NCI-H460 (cell line): Measurements from ENCODE around the gene CEP72. TPM values are rescaled to one million over a fixed set of nuclear protein-coding genes. Genes with fewer than 3 reads are reported as not detected.
A peak's percentile ranks its signal among the peaks of the same experiment; 100 is the strongest.
"Not testable (repeated sequence)": the region's sequence is repeated elsewhere in the genome, so short reads cannot be mapped to it uniquely, and the experiment has no call there.

Experiments
- DNase-seq: peaks from one replicate; pipeline ENCODE4 v3.0.0-alpha.2; 2016; ENCODE audit warnings: low read depth; ENCODE audit errors: extremely low read depth
- polyA plus RNA-seq: library from polyadenylated mRNA; depleted of rRNA; stranded (reverse); fragments of >200 nt; gene quantifications from 2 replicates; pipeline ENCODE4 v1.2.3, GENCODE V29; 2014; cell fraction: nucleus; rRNA removed
- total RNA-seq: library from RNA; depleted of rRNA; stranded (reverse); fragments of >200 nt; shearing (Covaris generic); gene quantifications from 2 replicates; pipeline ENCODE4 v1.2.3, GENCODE V29; 2014; rRNA removed

CEP72 gene
- total RNA-seq, result 22.9 and 29.0 TPM in 2 replicates
- 34.3 and 37.2 TPM in 2 replicates for polyA plus RNA-seq

DNA sequence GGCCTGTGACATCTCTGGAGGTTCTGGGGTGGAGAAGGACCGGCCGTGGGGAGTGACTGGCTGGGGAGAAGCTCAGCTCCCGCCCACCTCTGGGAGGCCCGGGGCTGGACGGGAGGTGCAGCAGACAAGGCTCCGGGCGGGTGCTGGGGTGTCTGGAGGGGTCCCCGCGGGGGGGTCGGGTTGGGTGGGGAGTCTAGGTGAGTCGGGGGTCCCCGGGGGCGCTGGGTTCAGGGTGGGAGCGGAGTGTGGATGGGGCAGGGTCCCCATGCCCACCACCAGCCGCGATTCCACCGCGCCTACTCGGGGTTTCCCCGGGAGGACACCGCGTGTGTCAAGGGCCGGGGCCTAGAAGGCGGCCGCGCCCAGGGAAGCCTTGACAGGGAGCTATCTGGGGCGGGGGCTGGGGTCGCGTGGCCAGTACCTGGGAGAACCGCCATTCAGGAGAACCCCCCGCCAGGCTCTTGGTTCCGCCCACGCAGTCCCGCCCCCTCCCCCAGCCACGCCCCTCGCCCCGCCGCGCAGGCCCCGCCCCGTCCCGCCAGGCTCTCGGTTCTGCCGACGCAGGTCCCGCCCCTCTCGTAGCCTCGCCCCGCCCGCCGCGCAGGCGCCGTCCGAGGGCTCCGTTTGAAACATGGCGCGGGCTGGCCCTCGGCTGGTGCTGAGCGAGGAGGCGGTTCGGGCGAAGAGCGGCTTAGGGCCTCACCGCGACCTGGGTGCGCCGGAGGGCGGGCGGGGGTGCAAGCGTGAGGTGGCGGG is at the start of gene CEP72:
TSS of gene CEP72 (plus strand) at position 610 of the 756 bp plus-strand sequence. CDS start at position 632, 22 bp downstream.
- DNase-seq, result peak; percentile 82

DNA sequence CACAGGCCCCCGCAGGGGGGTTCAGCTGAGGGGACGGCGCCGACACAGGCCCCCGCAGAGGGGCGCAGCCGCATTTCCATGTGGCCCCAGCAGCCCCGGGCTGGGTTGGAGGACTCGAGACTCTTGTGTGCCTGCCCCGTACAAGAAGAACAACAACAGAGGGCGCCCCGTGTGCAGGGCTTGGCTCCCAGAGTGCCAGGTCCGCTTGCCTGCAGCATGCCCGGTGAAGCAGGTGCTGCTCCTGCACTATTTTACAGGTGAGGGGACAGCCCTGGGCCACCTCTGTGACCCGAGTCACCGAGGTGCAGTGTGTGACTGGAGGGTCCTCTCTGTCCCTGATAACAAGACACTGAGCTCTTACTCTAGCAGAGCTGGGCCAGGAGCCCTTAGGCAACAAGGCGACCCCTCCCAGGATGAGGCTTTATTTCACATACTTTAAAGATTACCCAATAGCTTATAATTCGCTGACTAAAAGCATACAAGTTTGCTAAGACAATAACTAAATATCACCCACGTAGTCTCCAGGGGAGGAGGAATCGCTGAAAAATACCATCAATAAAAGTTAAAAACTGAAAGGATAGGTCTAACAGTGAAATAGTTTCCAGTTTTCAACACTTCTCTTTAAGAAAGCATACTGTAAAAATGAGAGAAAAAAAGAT is 46.2 kb upstream of the CEP72 start:
- DNase-seq, result no peak

DNA sequence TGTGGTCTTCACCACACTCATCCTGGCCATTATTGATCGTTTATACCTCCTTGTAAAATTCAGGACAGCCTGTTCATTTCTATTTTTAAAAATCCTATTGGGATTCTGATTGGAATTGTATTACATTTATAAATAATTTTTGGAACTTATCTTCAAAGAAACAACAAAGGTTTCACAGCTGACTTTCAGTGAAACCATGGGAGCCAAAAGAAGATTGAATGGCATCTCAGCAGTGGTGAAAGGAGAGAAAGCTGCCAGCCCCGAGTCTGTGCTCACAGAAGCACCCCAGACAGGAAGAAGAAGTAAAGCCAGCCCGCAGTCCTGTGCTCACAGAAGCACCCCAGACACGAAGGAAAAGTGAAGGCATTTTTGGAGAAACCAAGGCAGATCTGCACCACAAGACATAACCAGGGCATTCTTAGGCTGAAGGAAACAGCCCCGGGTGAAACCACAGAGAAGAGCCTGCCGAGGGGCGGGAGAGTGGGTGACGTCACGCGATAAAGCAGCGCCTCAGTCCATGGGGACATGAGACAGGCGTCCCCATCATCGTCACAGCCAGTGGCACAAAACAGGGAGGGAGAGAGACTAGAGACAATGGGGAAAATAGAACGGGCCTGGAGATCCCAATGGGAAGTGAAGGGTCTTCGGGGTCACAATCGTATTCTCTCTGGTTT is 45.4 kb upstream of the CEP72 start:
- no peak for DNase-seq

- DNase-seq, result no peak
These were observed 44.5 kb upstream of the CEP72 start for GRCh38 chr5:567664-568060.

GRCh38 chr5:568061-568781 is 43.9 kb upstream of the CEP72 start:
- no peak for DNase-seq

DNA sequence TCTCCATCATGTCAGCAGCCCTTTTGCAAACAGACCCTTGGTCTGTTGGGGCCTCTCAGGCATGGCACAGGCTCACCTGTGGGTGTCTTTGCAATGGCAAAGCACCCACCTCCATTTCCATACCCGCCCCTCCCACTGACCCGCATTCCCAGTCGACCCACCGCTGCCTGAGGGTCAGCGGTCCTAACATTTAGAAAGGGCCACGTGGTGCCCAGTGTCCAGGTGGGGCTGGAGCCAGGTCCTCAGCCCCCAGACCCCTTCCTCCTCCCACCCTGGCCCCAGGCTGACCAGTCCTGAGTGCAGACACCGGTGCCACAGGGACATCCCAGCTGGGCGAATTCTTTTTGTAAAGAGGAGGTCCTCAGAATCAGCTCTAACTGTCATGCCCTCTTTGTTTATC is 43.3 kb upstream of the CEP72 start:
- no peak for DNase-seq

DNA sequence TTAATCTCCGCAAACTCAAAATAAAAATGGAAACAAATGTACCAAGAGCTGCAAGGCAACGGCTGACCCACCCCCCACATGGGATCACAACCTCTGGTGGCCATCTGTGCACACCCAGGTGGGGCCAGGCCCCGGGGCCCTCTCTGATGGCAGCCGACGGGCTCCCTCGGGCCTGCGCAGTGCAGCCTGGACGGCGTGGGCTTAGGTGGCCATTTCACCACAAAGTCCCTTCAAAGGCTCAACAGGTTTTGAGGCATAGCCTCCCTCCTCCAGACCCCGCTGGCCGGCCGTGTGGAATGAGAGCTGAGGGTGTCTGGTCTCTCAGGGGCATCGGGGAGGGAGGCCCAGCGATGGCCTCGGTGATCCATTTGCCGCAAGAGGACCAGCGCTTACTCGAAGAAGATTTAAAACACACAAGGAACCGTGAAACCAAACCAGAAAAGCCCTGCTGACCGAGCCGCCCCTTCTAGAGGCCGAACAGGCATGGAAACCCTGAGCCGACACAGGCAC is 42.7 kb upstream of the CEP72 start:
- no peak for DNase-seq

DNA sequence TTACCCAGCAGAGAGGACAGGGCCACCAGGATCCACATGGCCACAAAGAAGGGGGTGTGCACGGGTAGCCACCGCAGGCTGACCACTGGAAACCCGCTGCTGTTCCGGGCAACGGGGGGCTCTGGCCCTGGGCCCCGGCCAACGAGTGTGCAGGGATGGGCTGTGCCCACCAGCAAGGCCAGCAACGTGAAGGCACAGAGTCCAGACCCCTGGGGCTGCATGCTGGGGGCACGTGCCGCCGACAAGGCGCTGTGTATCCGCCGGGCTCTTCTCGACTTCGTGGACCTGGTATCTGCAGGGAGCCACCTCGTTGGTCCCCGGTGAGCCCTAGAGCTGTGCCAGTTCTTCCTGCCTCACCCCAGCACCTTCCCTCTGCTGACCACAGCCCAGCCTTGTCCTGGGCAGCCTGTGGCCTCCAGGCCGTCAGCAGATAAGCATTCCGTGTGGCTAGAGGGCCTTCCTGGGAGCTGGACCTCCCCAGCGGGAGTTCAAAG is 42.2 kb upstream of the CEP72 start:
- no peak for DNase-seq

- DNase-seq, result no peak
These were observed 41.7 kb upstream of the CEP72 start for GRCh38 chr5:570446-570845.

DNA sequence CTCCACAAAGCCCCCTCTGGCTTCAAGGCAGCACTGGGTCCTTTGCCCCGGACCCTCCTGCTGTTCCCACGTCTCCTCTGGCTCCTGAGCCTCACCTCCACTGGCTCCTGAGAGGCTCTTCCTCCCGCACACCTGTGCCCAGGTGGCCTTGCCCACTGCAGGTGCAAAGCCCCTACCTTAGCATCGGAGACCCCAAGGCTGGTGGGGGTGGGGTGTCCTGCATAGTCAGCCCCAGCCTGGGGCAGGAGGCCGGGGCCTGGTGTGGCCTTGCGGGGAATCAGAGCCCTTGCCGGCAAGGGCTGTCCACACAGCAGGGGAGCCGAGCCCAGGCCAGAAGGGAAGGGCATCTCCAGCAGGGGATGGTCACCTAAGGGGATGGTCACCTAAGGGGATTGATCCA is 41.3 kb upstream of the CEP72 start:
- DNase-seq, result no peak

- no peak for DNase-seq
These were observed 40.3 kb upstream of the CEP72 start for GRCh38 chr5:571791-572190.

- no peak for DNase-seq
These were observed 39.6 kb upstream of the CEP72 start for GRCh38 chr5:572398-573019.

- no peak for DNase-seq
These were observed 38.9 kb upstream of the CEP72 start for GRCh38 chr5:573206-573605.

DNA sequence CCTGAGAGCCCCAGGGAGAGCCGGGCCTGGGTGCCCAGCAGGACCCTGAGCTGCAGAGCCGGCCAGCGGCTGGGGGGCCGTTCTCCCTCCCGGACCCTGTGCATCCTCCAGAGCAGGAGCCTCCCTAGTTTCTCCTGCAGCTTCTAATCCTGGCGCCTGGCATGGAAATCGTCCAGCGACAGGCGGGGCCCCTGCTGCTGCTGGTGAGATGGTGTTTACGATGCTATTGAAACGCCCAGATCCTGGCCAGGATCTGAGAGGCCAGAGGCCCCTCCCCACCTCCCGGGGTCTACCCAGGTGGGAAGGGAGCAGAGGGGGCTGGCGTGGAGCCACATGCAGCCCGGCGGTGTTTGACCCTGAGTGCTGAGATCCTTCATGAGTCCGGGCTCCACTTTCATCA is 38.2 kb upstream of the CEP72 start:
- no peak for DNase-seq

DNA sequence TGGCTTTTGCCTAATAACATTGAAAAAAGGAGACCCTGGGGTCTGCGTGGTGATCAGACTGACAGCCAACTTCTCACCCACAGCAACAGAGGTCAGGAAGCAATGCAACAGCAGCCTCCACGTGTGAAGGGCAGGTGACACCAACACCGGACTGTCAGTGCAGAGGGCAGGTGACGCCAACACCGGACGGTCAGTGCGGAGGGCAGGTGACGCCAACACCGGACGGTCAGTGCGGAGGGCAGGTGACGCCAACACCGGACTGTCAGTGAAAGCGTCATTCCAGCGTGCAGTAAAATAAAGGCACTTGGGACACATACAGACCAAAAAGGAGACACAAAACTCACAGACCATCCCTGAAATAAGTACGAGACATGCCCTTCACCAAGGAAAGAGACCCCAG is 37.2 kb upstream of the CEP72 start:
- no peak for DNase-seq

GRCh38 chr5:575636-576035 is 36.5 kb upstream of the CEP72 start:
- no peak for DNase-seq

DNA sequence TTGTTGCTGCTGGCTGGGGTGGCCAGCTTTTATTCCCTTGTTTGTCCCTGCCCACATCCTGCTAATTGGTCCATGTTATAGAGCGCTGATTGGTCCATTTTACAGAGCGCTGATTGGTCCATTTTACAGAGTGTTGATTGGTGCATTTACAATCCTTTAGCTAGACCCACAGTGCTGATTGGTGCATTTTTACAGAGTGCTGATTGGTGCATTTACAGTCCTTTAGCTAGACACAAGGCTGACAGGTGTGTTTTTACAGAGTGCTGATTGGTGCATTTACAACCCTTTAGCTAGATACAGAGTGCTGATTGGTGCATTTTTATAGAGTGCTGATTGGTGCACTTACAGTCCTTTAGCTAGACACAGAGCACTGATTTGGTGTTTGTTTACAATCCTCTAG is 34.9 kb upstream of the CEP72 start:
- not testable (repeated sequence) for DNase-seq

DNA sequence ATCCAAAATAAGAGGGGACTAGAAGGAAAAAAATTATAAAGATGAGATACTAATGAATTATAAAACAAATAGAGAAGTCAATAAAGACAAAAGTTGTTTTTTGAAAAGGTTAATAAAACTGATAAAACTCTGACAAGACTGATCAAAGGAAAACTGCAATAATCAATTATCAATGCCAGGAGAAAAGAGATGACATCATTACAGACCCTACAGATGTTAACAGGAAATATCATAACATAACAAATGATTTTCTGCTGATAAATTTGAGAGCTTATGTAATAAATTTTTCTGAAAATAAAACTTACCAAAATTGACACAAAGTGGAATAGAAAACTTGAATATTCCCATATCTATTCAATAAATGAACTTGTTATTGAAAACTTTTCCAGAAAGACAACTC is 34.3 kb upstream of the CEP72 start:
- DNase-seq, result no peak

DNA sequence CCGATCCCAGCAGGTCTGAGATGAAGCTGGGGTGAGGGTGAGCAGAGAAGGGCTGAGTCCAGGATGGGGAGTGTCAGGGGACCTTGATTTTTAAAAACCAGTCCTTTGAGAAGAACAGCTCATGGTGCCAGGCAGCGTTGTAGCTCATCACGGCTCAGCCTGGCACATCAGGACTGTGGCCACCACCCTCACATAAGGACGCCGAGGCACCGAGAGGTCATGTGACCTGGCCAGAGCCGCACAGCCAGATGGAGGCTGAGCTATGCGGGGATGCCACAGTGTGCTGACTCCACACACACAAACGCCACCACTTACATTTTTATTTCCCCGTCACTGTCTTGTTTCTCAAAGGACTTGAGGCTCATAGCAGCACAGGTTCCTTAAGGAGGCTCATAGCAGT is 32.9 kb upstream of the CEP72 start:
- DNase-seq, result no peak

DNA sequence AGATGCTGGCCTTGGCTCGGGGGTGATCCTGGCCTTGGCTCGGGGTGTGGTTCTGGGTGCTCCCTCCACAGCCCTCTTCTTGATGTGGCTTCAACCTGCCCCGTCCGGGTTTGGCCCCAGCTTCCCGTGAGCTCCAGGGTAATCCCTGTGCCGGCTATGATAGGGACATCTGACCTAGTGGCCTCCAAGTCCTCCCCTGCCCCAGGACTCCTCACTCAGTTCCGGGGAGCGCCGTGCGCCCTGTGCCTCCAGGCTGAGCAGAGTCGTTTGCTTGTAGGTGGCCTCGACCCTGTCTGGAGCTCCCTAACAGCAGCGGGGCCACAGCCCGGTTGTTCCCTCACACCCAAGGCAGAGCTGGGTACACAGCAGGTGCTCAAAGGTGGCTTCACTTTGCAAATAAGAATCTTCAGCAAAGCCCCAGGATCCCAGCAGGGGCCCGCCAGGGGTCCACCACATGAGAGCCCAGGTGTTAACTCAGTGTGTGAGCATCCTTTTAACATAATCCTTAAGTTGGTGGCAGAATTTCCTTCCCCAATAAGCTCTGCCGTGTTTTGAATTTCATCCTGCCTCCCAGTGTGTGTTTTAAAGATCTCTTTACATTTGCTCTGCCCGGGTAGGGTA is 32.3 kb upstream of the CEP72 start:
- no peak for DNase-seq
